WTC11 (cell line): Measurements from ENCODE around the gene ALDH3A2. TPM values are rescaled to one million over a fixed set of nuclear protein-coding genes. Genes with fewer than 3 reads are reported as not detected.

ENCODE experiments used
- ATAC-seq: fragments of 200-7000 bp; cut with Tn5 transposase; 2 replicates; pipeline ENCODE4 v1.10.0; 2021; ENCODE audit warnings: mild to moderate bottlenecking, moderate library complexity
- CTCF ChIA-PET: fragments of 300-600 bp; sonication (Branson Sonifier 250); formaldehyde crosslinking; loops from one replicate; lab custom pipeline; 2021; ENCODE audit warnings: antibody characterized with exemption; lab: Charles Lee
- POLR2A ChIA-PET: fragments of 350-600 bp; sonication (Branson Sonifier 250); formaldehyde crosslinking; loops from one replicate; lab custom pipeline; 2021; ENCODE audit warnings: antibody characterized with exemption; lab: Charles Lee
- DNase-seq: peaks from one replicate; pipeline ENCODE4 v3.0.0; 2021; ENCODE audit warnings: low spot score
- H3K27ac Mint-ChIP-seq: 2 replicates; pipeline ENCODE4 v1.8.0; 2021; ENCODE audit warnings: mixed read lengths
- H3K27me3 Mint-ChIP-seq: 2 replicates; pipeline ENCODE4 v1.8.0; 2021; ENCODE audit warnings: low read depth, mild to moderate bottlenecking, moderate library complexity, mixed read lengths
- H3K36me3 Mint-ChIP-seq: 2 replicates; pipeline ENCODE4 v1.8.0; 2021; ENCODE audit warnings: mixed read lengths
- H3K4me1 Mint-ChIP-seq: 2 replicates; pipeline ENCODE4 v1.8.0; 2022; ENCODE audit warnings: mixed read lengths
- H3K4me3 Mint-ChIP-seq: 2 replicates; pipeline ENCODE4 v1.8.0; 2021; ENCODE audit warnings: mild to moderate bottlenecking, moderate library complexity, mixed read lengths
- H3K9me3 Mint-ChIP-seq: 2 replicates; pipeline ENCODE4 v1.8.0; 2021; ENCODE audit warnings: mixed read lengths
- ATF1 ChIP-seq: sonication (generic); formaldehyde crosslinking; IDR thresholded peaks from 2 replicates; pipeline ENCODE4 v1.8.1; 2023; ENCODE audit warnings: mild to moderate bottlenecking, moderate library complexity, missing genetic modification reagents
- ESRRA ChIP-seq: sonication (generic); formaldehyde crosslinking; IDR thresholded peaks from 2 replicates; pipeline ENCODE4 v1.8.1; 2022; ENCODE audit warnings: mild to moderate bottlenecking, missing genetic modification reagents, borderline replicate concordance
- ETV6 ChIP-seq: sonication (generic); formaldehyde crosslinking; IDR thresholded peaks from 2 replicates; pipeline ENCODE4 v1.8.1; 2022; ENCODE audit warnings: mild to moderate bottlenecking, missing genetic modification reagents
- GABPB1 ChIP-seq: sonication (generic); formaldehyde crosslinking; IDR thresholded peaks from 2 replicates; pipeline ENCODE4 v1.8.1; 2023; ENCODE audit warnings: mild to moderate bottlenecking, missing genetic modification reagents
- HMGA2 ChIP-seq: fragments of 250-450 bp; sonication (Bioruptor Pico); IDR thresholded peaks from 2 replicates; pipeline ENCODE4 v1.4.0; 2021; ENCODE audit warnings: mild to moderate bottlenecking, moderate library complexity
- JUN ChIP-seq: sonication (generic); formaldehyde crosslinking; IDR thresholded peaks from 2 replicates; pipeline ENCODE4 v1.8.0; 2023; ENCODE audit warnings: mild to moderate bottlenecking, missing genetic modification reagents
- NR1H2 ChIP-seq: sonication (generic); formaldehyde crosslinking; IDR thresholded peaks from 2 replicates; pipeline ENCODE4 v1.9.0; 2021; ENCODE audit warnings: mild to moderate bottlenecking, moderate library complexity, missing genetic modification reagents
- NR2C2 ChIP-seq: sonication (generic); formaldehyde crosslinking; IDR thresholded peaks from 2 replicates; pipeline ENCODE4 v1.8.0; 2022; ENCODE audit warnings: mild to moderate bottlenecking, missing genetic modification reagents
- NR3C1 ChIP-seq: sonication (generic); formaldehyde crosslinking; conservative IDR thresholded peaks from 2 replicates; pipeline ENCODE4 v1.8.1; 2023; ENCODE audit warnings: low read depth, mild to moderate bottlenecking, missing genetic modification reagents
- OVOL2 ChIP-seq: fragments of 250-450 bp; sonication (Bioruptor Pico); IDR thresholded peaks from 2 replicates; pipeline ENCODE4 v1.9.0; 2021; ENCODE audit warnings: mild to moderate bottlenecking, borderline replicate concordance
- RORB ChIP-seq: fragments of 250-450 bp; sonication (Bioruptor Pico); IDR thresholded peaks from 2 replicates; pipeline ENCODE4 v1.9.0; 2021; ENCODE audit warnings: mild to moderate bottlenecking
- SMAD3 ChIP-seq: sonication (generic); formaldehyde crosslinking; IDR thresholded peaks from 2 replicates; pipeline ENCODE4 v1.8.0; 2022; ENCODE audit warnings: missing genetic modification reagents, mild to moderate bottlenecking, borderline replicate concordance
- SOX15 ChIP-seq: fragments of 250-450 bp; sonication (Bioruptor Pico); IDR thresholded peaks from 2 replicates; pipeline ENCODE4 v1.9.0; 2021; ENCODE audit warnings: mild to moderate bottlenecking
- SP1 ChIP-seq: sonication (generic); formaldehyde crosslinking; conservative IDR thresholded peaks from 2 replicates; pipeline ENCODE4 v1.8.1; 2022; ENCODE audit warnings: missing genetic modification reagents
- TCF7 ChIP-seq: sonication (generic); formaldehyde crosslinking; IDR thresholded peaks from 2 replicates; pipeline ENCODE4 v1.8.0; 2022; ENCODE audit warnings: mild to moderate bottlenecking, low read depth, missing genetic modification reagents, moderate library complexity
- TEAD1 ChIP-seq: sonication (generic); formaldehyde crosslinking; IDR thresholded peaks from 2 replicates; pipeline ENCODE4 v1.8.0; 2022; ENCODE audit warnings: mild to moderate bottlenecking, missing genetic modification reagents
- TEAD4 ChIP-seq: sonication (generic); formaldehyde crosslinking; IDR thresholded peaks from 2 replicates; pipeline ENCODE4 v1.8.0; 2022; ENCODE audit warnings: mild to moderate bottlenecking, missing genetic modification reagents
- ZBTB21 ChIP-seq: sonication (generic); formaldehyde crosslinking; IDR thresholded peaks from 2 replicates; pipeline ENCODE4 v1.8.1; 2023; ENCODE audit warnings: mild to moderate bottlenecking, missing genetic modification reagents, borderline replicate concordance
- ZNF232 ChIP-seq: sonication (generic); formaldehyde crosslinking; IDR thresholded peaks from 2 replicates; pipeline ENCODE4 v1.8.0; 2022; ENCODE audit warnings: mild to moderate bottlenecking, missing genetic modification reagents
- ZNF423 ChIP-seq: fragments of 250-450 bp; sonication (Bioruptor Pico); IDR thresholded peaks from 2 replicates; pipeline ENCODE4 v2.1.2; 2022; ENCODE audit warnings: mild to moderate bottlenecking, moderate library complexity
- ZNF671 ChIP-seq: fragments of 250-450 bp; sonication (Bioruptor Pico); IDR thresholded peaks from 2 replicates; pipeline ENCODE4 v1.8.0; 2021; ENCODE audit warnings: mild to moderate bottlenecking
- total RNA-seq: library from RNA; stranded (reverse); gene quantifications from 3 replicates; pipeline ENCODE4 v1.2.3, GENCODE V29; 2021
- TF ChIP-seq, protein P1 (sequence below): sonication (generic); formaldehyde crosslinking; IDR thresholded peaks from 2 replicates; pipeline ENCODE4 v1.8.1; 2023; ENCODE audit warnings: mild to moderate bottlenecking, missing genetic modification reagents
- TF ChIP-seq, protein P2 (sequence below): sonication (generic); formaldehyde crosslinking; IDR thresholded peaks from 2 replicates; pipeline ENCODE4 v1.8.0; 2022; ENCODE audit warnings: mild to moderate bottlenecking, missing genetic modification reagents
- TF ChIP-seq, protein P3 (sequence below): sonication (generic); formaldehyde crosslinking; IDR thresholded peaks from 2 replicates; pipeline ENCODE4 v1.8.1; 2023; ENCODE audit warnings: mild to moderate bottlenecking, moderate library complexity, missing genetic modification reagents
- TF ChIP-seq, protein P4 (sequence below): fragments of 250-450 bp; sonication (Bioruptor Pico); IDR thresholded peaks from 2 replicates; pipeline ENCODE4 v1.9.0; 2021; ENCODE audit warnings: mild to moderate bottlenecking
- TF ChIP-seq, protein P5 (sequence below): fragments of 250-450 bp; sonication (Bioruptor Pico); IDR thresholded peaks from 2 replicates; pipeline ENCODE4 v1.9.0; 2021; ENCODE audit warnings: moderate library complexity, mild to moderate bottlenecking, inconsistent platforms, borderline replicate concordance

ALDH3A2 gene
- total RNA-seq, 1 experiment from 2014 or later: 68.5 TPM

DNA sequence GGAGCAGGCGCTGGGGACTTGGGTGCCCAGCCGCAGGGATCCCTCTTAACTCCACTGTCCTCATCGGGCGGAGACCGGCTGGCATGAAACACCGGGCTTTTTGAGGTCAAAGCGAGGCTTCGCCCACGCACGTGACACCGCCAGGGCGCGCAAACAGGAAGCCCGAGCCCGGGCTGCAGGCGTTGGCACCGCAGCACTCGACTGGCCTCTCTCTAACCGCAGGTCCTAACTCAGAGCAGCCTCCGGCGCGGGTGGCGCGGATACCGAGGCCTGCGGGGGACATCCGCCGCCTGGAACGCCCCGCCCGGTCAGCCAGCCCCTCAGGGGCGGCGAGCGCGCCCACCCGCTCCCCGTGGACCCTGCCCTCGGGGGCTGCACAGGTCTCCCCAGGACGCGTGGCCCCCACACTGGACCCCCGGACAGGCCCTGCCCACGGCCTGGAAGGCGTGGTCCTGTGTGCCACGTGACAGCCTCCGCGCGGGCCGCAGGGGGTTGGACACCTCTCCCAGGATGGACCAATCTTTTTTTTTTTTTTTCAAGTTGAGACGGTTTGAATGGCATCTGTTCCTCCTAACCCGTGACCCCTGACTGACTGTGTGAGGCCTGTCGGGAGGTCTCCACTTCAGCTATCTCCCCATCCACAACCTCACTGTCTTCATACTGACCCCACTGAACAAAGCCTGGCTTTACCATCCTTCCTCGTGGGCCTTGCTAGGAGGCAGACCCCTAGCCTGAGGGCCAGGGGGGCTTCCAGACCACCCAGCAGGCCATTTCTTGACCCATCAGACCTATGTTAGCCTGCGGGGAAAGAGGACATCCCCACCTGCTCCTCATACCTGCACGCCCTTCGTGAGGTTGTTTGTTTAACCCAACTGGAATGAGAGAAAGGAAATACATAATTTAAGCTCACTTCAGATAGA, 76.2 kb downstream of the ALDH3A2 start:
- Mint-ChIP-seq H3K9me3 (peaks cover 12% of the 10 kb centered on the region), H3K27me3 (no peaks in the 10 kb centered on the region; the same call in 1 of the 2 replicates), H3K27ac (no peak overlapping the region), H3K4me3 (no peak overlapping the region), H3K4me1 (no peaks in the 10 kb centered on the region), H3K36me3 (no peaks in the 10 kb centered on the region; the same call in 1 of the 2 replicates)
- ChIA-PET CTCF (no interaction called here), POLR2A (no interaction called here)
- no peak for ATAC-seq
- TF ChIP-seq, protein P1, sequence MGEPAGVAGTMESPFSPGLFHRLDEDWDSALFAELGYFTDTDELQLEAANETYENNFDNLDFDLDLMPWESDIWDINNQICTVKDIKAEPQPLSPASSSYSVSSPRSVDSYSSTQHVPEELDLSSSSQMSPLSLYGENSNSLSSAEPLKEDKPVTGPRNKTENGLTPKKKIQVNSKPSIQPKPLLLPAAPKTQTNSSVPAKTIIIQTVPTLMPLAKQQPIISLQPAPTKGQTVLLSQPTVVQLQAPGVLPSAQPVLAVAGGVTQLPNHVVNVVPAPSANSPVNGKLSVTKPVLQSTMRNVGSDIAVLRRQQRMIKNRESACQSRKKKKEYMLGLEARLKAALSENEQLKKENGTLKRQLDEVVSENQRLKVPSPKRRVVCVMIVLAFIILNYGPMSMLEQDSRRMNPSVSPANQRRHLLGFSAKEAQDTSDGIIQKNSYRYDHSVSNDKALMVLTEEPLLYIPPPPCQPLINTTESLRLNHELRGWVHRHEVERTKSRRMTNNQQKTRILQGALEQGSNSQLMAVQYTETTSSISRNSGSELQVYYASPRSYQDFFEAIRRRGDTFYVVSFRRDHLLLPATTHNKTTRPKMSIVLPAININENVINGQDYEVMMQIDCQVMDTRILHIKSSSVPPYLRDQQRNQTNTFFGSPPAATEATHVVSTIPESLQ (CRISPR knock-in tag): no peak
- TF ChIP-seq SOX15 (CRISPR knock-in tag) (no peak), ZNF671 (CRISPR knock-in tag) (no peak), ZBTB21 (CRISPR knock-in tag) (no peak), TCF7 (no peak), NR1H2 (CRISPR knock-in tag) (no peak), GABPB1 (CRISPR knock-in tag) (no peak), TEAD1 (CRISPR knock-in tag) (no peak), RORB (CRISPR knock-in tag) (no peak)
- TF ChIP-seq, protein P2, sequence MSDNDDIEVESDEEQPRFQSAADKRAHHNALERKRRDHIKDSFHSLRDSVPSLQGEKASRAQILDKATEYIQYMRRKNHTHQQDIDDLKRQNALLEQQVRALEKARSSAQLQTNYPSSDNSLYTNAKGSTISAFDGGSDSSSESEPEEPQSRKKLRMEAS (CRISPR knock-in tag): no peak
- TF ChIP-seq, protein P3, sequence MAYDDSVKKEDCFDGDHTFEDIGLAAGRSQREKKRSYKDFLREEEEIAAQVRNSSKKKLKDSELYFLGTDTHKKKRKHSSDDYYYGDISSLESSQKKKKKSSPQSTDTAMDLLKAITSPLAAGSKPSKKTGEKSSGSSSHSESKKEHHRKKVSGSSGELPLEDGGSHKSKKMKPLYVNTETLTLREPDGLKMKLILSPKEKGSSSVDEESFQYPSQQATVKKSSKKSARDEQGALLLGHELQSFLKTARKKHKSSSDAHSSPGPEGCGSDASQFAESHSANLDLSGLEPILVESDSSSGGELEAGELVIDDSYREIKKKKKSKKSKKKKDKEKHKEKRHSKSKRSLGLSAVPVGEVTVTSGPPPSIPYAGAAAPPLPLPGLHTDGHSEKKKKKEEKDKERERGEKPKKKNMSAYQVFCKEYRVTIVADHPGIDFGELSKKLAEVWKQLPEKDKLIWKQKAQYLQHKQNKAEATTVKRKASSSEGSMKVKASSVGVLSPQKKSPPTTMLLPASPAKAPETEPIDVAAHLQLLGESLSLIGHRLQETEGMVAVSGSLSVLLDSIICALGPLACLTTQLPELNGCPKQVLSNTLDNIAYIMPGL (CRISPR knock-in tag): no peak
- DNase-seq: no peak

DNA sequence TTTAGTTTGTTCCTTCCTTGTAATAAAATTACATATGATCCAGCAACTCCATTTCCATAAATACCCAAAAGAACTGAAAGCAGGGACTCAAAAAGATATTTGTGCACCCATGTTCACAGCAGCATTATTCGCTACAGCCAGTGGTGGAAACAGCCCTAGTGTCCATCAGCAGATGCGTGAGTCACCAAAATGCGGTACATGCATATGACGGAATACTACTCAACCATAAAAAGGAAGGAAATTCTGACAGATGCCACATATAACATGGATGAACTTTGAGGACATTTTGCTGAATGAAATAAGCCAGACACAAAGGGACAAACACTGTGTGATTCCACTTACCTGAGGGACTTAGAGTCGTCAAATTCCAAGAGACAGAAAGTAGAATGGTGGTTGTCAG, 76.9 kb downstream of the ALDH3A2 start:
- H3K27ac Mint-ChIP-seq: no peak overlapping the region
- CTCF ChIA-PET: no interaction called here
- peaks cover 12% of the 10 kb centered on the region for H3K9me3 Mint-ChIP-seq
- H3K4me1 Mint-ChIP-seq: no peaks in the 10 kb centered on the region
- no peak overlapping the region for H3K4me3 Mint-ChIP-seq
- TF ChIP-seq ETV6 (CRISPR knock-in tag): no peak
- TF ChIP-seq SP1 (CRISPR knock-in tag): no peak
- TF ChIP-seq NR2C2 (CRISPR knock-in tag): no peak
- no peak for TF ChIP-seq OVOL2
- no peak for TF ChIP-seq HMGA2 (CRISPR knock-in tag)
- TF ChIP-seq, protein P2 (CRISPR knock-in tag): no peak
- TF ChIP-seq ATF1: no peak
- no peak for TF ChIP-seq ESRRA (CRISPR knock-in tag)
- TF ChIP-seq TEAD4: no peak
- no peak for TF ChIP-seq JUN (CRISPR knock-in tag)
- TF ChIP-seq, protein P4, sequence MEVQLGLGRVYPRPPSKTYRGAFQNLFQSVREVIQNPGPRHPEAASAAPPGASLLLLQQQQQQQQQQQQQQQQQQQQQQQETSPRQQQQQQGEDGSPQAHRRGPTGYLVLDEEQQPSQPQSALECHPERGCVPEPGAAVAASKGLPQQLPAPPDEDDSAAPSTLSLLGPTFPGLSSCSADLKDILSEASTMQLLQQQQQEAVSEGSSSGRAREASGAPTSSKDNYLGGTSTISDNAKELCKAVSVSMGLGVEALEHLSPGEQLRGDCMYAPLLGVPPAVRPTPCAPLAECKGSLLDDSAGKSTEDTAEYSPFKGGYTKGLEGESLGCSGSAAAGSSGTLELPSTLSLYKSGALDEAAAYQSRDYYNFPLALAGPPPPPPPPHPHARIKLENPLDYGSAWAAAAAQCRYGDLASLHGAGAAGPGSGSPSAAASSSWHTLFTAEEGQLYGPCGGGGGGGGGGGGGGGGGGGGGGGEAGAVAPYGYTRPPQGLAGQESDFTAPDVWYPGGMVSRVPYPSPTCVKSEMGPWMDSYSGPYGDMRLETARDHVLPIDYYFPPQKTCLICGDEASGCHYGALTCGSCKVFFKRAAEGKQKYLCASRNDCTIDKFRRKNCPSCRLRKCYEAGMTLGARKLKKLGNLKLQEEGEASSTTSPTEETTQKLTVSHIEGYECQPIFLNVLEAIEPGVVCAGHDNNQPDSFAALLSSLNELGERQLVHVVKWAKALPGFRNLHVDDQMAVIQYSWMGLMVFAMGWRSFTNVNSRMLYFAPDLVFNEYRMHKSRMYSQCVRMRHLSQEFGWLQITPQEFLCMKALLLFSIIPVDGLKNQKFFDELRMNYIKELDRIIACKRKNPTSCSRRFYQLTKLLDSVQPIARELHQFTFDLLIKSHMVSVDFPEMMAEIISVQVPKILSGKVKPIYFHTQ (CRISPR knock-in tag): no peak
- TF ChIP-seq, protein P5, sequence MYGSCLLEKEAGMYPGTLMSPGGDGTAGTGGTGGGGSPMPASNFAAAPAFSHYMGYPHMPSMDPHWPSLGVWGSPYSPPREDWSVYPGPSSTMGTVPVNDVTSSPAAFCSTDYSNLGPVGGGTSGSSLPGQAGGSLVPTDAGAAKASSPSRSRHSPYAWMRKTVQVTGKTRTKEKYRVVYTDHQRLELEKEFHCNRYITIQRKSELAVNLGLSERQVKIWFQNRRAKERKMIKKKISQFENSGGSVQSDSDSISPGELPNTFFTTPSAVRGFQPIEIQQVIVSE: no peak
- TF ChIP-seq NR3C1: no peak
- TF ChIP-seq SMAD3 (CRISPR knock-in tag): no peak
- TF ChIP-seq ZNF232 (CRISPR knock-in tag): no peak
- no peak for TF ChIP-seq ZNF423
- TF ChIP-seq TEAD1 (CRISPR knock-in tag): no peak
- no peaks in the 10 kb centered on the region; the same call in 1 of the 2 replicates for H3K27me3 Mint-ChIP-seq
- POLR2A ChIA-PET: no interaction called here
- DNase-seq: no peak
- H3K36me3 Mint-ChIP-seq: no peaks in the 10 kb centered on the region; the same call in 1 of the 2 replicates
- no peak for ATAC-seq
